Caki2 (cell line): ENCODE measurements around the gene GRIP2. TPM values are rescaled to one million over a fixed set of nuclear protein-coding genes. Genes with fewer than 3 reads are reported as not detected.

ENCODE experiments used
- DNase-seq: peaks from one replicate; pipeline ENCODE4 v3.0.0-alpha.2; 2015; ENCODE audit warnings: low read depth
- in situ Hi-C: cut with HindIII; loops from 2 replicates; pipeline ENCODE4 v1.10.0; 2016; ENCODE audit warnings: low sequenced_read_pairs, low pct_unique_long_range_greater_than_20kb, mixed read lengths
- total RNA-seq: library from RNA; depleted of rRNA; stranded (reverse); fragments of >200 nt; shearing (Covaris generic); gene quantifications from 2 replicates; pipeline ENCODE4 v1.2.3, GENCODE V29; 2014; ENCODE audit warnings: low replicate concordance

GRIP2 gene
- total RNA-seq, 1 experiment from 2014 or later = 0.68 TPM

DNA sequence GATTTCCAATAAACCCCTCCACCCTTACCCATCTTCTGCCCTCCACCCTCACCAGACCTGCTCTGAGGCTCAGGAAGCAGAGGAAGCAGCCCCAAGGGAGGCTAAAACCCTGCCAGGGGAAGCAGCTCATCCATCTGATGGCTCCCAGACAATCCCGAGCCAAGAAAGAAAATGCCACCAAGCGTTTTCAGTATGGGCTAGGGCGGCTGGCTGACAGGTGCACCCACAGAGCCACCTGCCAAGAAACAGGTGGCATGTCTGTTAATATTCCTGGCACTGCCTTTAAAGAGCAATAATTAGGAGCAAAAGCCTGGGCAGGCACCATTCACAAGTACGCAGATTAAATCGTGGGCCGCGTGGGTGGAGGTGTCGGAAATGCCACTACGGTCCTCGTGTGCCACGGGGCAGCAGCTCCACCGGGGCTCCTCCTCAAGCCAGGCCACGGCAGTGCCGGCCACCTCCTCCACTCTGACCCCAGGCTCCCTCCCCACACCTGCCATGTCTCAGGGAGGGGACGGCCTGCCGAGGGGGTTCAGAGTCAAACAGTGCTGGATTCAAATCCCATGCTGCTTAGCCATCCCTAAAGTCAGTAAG is 23.9 kb upstream of the GRIP2 start:
- in situ Hi-C loops = no loop called here
- DNase-seq = no peak

DNA sequence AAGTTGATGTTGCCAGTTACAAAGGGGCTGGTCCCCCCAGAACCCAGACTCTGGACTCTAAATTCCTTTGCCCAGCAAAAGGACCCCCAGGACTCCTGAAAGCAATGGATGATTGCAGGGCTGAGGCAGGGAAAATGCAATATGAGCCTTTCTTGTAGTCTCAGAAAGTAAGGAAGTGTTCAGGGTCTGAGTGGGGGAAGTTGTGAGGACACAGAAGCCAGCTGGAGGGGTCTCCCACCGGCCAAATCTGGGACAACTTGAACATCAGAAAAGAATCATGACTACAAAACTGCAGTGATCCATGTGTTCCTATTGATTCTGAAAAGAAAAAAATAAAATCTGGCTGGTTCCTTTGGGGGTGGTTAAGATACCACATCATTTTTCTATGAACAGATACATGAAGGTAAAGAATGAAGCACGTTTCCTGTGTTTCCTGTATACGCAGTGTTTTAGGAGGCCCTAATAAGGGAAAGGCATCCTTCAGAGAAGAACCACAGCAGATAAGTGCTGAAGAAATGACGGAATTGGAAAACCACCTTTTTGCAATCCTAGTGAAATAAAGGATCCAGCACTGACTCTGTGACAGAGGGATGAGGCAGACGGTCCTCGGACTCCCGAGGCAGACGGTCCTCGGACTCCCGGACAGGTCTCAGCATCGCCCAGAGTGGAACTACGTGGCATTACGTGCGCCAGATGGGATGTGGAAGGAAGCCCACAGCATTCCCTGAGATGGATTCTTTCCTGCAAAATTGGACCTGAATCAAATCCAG is 22.2 kb upstream of the GRIP2 start:
- in situ Hi-C loops = no loop called here
- DNase-seq = no peak

DNA sequence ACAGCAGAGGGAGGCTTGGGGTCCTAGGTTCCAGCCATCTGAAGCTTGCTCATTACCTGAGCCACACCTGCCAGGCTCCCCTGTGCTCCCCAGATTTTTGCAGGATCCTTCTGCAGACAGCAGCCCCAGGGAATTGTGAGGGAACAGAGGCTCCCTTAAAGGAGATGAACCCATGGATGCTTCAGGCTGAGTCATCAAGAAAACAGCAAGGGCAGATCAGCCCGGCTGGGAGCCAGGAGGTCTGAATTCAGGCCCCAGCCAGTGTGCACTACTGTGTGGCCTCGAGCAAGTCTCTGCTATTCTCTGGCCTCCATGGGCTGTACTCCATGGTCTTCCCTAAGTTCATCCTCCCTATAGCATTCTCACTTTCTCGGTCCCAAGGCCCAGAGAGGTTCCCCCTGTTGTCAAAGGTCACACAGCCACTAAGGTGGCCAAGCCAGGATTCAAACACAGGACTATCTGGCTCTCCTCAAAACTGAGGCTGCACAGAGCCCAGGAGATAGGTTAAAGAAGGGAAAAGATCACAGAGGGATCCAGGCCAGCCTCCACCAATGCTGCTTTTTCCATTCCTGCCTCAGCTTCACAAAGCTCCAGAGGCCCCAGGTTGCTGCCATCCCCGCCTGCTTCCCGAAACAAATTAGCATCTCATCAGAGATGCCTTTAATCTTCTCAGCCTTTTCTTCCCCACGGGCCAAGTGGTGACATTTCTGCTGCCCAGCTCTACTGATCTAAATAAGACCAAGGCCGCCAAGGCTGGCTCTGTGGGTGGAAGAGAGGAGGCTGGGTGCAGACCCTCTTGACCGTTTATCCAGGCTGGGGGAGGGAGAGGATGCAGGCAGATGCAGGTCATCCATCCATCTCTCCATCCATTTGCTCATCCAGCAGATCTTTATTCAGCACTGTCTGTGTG is 21.2 kb upstream of the GRIP2 start:
- DNase-seq = no peak
- in situ Hi-C loops = no loop called here

DNA sequence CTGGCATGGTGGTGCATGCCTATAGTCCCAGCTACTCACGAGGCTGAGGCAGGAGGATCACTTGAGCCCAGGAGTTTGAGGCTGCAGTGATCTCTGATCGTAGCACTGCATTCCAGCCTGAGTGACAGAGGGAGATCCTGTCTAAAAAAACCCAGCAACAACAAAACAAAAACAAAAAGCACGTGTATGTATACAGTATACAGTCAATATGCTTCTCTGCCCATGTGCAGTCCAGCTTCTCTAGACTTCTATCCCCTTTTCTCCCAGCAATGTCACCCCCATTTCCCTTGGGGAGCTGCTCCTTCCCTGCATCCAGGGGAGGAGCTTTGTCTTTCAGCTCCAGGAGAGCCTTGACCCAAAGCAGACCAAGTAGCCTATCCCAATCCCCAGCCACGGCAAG is 20.0 kb upstream of the GRIP2 start:
- DNase-seq = no peak
- in situ Hi-C loops = no loop called here

DNA sequence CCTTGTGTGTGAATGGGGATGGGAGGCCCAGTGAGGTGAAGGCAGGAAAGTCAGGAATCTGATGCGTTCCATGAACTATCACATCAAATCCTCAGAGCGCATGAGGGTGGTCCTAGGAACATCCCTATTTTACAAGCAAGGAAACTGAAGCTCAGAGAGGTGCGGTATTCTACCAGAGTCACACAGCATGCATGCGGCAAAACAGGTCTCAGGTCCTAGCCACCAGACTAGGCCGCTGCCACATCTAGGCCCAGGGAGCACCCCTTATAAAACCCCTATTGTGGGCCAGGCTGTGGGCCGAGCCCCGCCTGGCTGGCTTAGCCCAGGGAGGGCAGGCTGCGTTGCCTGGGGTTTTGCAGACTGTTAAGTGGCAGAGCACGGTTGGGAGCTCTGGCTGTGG is 17.9 kb upstream of the GRIP2 start:
- in situ Hi-C loops = no loop called here

DNA sequence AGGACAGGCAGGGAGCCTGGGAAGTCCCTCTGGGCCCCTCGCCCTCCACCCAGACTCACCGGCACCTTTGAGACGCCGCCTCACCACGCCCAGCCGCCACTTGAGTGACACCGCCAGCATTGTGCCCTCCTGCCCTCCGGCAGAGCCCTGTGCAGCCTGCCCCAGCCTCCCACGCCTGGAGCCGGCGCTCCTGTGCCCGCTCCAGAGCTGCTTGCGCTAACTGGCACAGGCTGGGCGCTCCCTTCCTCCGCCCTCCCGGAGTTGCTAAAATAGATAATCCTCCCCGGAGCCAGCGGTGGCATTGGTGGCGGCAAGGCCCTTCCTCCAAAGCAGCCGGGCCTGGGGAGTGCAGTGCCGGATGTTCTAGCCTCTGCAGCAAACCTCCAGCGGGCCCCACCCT is 15.7 kb upstream of the GRIP2 start:
- in situ Hi-C loops = no loop called here
- no peak for DNase-seq

More for the DNA sequence above, 17.9 kb upstream of the GRIP2 start:
- no peak for DNase-seq

DNA sequence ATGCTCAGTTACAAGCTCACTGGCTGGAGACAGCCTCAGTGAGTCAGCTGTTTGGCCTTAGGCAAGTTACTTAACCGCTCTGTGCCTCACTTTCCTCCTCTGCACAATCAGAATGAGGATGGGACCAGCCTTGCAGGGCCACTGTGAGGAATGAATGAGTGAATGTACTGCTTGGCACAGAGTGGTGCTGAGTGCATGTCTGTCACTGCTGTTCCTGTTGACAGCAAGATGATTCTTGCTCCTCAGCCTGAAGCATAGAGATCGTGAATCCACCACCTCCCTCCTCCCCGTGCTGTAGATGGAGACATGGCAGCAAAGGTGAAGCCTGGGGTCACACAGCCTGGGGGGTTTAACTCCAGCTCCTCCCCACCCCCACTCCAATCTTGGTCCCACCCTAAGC is 14.6 kb upstream of the GRIP2 start:
- in situ Hi-C loops = no loop called here
- DNase-seq = no peak

DNA sequence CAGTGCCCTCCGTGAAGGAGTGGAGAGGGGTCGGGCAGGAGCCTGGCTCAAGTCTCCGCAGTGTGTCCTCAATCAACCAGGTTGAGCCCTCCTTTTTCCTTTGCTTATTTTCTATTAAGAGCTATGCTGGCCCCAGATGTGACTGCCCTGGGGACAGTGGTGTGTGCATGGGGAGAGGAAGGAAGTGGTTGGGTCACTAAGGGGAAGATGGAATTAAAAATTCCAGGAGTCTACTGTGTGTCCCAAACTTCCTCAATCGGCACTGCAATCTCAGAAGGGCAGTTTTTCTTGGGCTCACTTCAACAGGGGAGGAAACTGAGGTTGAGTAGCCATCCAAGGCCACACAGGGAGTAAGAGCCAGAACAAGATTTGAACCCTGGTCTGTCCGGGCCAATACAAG is 13.7 kb upstream of the GRIP2 start:
- no peak for DNase-seq
- in situ Hi-C loops = no loop called here

DNA sequence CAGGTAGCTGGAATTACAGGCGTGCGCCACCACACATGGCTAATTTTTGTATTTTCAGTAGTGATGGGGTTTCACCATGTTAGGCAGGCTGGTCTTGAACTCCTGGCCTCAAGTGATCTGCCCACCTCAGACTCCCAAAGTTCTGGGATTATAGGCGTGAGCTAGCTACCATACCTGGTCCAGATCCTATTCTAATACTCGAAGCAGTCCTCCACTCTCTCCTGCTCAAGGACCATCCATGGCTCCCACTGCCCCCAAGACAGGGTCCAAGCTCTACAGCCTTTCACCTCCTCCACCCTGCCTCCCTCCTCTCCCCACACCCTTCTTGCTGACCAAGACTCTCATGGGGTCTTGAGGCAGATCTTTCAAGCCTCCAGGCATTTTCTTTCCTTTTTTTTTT is 12.6 kb upstream of the GRIP2 start:
- in situ Hi-C loops = no loop called here
- no peak for DNase-seq

DNA sequence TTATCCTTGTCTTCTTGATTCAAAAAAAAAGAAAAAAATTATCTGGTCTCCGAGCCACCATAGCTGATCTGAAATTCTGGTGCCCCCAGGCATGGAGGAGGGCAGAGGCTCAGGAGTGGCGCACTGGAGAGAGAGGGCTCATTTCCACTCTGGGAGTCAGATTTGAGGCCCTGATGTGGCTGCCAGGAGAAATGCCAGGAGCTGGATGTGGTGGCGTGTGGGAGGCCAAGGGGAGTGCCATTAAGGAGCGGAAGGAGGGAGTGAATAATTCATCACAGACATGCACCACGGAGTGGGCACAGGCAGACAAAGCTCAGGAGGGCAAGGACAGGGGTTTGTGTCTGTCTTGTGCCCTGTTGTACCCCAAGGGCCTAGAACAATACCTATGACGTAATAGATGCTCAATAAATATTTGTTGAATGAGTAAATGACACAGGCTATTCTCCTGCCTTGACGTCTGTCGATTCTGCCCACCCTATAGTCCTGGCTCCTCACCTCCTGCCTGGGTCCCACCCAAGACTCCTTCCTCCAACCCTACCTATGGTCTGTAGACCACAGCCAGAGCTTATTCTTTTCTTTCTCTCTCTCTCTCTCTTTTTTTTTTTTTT is 12.0 kb upstream of the GRIP2 start:
- in situ Hi-C loops = no loop called here
- DNase-seq = no peak

DNA sequence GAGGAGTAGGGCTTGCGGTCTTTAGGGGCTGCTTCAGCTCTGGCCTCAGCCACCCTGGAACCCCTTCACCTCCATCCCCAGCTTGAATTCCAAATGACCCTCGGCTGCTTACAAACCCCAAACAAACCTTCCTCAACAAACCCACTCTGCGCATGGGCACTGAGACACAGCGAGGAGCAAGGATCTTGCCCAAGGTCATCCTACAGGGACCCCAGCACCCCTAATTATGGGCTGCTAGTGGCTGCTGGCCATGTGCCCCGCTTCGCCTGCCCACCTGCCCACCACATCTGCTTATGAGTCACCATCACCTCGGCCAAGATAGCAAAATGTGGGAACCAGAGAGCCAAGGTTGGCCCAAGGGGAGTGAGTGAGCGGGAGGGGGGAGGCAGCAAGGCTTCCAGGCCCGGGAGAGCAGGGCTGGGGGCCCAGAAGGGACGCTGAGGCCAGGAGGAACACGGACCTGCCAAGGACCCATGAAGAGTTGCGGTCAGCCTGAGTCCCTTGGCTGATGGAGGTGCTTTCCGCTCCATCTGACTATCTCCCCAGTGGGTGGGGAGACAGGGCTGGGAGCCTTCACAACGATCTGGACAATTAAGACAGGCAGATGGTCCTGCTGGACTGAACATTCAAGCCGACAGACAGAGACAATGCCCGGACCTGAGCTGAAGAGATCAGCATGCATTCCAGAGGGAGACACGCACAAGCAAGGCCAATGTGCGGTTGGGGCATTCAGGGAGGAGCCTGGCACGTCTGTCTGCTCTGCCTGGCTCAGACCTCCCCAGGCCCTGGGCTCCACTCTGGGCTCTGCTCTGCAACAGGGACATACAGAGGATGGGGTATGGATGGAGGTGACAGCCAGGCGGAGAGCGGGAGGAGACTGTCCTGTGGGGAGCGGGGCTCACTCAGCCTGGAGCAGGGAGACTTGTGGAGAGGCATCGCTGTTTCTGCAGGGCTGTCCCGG is 10.8 kb upstream of the GRIP2 start:
- in situ Hi-C loops = no loop called here
- DNase-seq = no peak

DNA sequence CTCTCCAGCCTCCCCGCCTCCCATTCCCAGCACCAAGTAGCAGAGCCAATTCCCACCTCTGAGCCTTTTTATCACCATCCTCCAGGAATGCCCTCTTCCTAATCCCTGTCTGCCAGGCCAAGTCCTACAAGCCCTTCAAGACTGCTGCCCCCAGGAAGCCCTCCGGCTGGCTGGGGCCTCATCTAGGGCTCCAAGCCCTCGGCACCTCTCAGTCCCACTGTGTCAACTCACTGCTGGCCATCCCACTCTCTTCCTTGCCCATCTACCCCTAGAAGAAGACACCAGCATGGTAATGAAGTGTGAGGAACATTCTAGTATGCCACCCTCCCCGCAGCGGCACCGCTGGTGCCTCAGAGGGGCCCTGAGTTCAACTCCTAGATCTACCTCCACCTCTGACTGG is 10.0 kb upstream of the GRIP2 start:
- in situ Hi-C loops = no loop called here
- no peak for DNase-seq

DNA sequence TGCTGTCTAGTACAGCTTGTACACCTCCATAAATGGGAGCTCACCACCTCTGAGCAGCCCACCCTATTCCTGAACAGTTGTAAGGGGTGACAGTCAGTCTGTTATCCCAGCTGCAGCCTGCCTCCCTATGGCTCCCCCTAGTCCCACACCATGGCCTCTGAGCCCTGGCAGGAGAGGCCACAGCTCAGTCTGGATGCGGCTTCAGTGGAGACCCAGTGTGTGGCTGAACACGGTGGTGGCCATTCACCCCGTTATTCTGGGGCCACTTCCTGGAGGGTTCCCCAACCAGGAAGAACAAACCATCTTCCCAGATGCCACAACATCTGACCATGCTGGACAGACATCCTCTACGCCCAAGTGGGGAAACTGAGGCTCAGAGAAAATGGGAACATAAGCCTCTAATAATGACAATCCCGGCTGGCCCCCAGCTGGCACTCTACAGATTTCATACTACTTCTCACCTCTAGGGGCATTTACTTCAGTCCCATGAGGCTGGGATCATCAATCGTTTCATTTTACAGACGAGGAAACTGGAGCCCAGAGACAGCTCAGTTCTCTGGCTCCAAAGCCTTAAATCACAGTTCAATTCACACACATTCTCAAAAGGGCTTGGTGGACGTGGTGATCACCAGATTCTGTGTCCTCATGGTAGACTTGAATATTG is 9.2 kb upstream of the GRIP2 start:
- no peak for DNase-seq
- in situ Hi-C loops = no loop called here

DNA sequence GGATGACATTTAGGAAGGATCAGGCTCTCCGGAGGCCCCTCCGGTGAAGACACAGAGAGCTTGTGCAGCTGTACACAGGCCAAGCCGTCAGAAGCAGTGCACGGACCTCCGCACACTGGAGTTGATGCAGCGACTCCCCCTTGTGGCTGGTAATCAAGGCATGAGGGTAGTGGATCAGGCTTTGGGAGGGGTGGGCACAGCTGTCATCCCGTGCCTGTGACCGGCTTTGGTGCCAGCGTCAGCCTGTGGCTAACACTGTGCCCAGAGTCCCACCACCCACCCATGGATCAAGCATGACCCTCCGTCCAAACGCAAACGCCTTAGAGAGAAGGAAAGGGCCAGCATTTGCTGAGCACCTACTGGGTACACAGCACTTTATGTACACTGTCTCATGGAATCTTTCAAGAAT is 8.2 kb upstream of the GRIP2 start:
- in situ Hi-C loops = no loop called here
- no peak for DNase-seq

DNA sequence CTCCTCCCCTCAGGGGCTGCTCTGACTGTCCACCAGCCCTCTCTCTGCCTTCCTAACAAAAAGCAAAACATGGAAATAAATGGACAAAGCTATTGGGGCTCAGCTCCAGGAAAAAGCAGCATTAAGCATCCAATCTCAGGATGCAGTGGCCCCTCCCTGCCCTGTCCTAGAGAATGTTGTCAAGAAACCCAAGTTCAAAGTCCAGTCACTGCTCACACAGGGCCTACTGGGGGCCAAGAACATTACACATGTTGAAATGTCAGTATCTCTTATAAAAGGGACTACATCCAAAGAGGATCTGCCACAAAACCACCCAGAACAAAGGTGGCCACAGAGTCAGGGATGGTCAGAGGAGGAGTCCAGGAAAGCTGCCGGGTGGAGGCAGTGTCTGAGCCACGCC is 7.6 kb upstream of the GRIP2 start:
- in situ Hi-C loops = no loop called here
- no peak for DNase-seq

DNA sequence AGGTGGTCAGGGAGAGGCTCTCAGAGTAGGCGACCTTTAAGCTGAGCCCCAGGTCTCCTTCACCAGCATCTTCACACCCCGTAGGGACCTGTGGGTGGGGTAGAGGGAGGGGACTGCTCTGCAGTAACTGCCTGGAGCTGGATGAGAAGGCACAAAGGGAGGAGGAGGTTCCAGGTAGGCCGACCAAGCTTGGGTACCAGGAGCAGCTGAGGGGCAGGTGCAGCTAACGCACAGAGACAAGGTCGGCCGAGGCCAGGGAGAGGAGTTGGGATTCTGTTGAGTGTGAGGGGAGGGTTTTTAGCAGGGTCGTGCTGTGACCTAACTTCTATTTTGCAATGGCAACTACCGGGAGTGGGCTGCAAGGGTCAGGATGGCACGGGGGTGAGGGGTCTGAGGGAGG is 5.9 kb upstream of the GRIP2 start:
- no peak for DNase-seq
- in situ Hi-C loops = no loop called here

DNA sequence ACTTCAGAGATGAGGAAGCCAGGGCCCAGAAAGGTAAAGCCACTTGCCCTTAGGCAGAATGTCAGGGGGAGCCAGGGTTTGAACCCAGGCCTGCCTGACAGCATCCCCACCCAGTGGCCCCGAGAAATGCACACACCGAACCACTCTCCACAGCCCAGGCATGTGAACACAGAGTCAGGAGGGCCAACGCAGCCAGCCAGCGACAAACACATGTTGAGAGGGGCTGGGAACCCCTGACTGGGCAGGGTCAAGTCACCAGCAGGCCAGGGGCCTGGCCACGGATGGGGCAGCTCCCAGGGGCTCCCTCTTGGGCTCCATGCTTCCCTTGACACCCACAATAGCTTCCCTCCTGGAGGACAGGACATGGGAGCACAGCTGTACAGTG is 5.1 kb upstream of the GRIP2 start:
- DNase-seq = no peak
- in situ Hi-C loops = no loop called here
